Measurements from ENCODE around the gene CHIA.

CHIA gene

DNA sequence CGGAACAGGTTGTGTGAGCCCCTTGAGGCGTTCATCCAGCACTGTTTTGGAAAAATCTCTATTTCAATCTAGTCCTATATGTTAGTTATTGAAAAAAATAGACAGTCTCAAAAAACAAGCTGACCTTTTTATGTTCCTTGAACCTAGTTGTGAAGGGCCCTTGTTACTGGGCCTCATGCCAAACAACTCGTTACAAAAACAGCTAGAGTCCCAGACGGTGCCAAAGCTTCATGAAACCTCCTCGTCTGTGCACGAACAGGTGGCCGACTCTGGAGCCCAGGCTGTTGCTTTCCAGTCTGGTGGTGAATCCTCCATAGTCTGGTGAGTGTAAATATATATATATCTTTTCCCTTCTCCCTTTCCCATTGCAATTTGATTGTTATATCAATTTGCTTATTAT, at the start of gene CHIA:
TSS of gene CHIA (plus strand) at position 222 of the 400 bp plus-strand sequence. CDS start 19,617 bp downstream, outside the sequence.
- TF ChIP-seq, protein P1, sequence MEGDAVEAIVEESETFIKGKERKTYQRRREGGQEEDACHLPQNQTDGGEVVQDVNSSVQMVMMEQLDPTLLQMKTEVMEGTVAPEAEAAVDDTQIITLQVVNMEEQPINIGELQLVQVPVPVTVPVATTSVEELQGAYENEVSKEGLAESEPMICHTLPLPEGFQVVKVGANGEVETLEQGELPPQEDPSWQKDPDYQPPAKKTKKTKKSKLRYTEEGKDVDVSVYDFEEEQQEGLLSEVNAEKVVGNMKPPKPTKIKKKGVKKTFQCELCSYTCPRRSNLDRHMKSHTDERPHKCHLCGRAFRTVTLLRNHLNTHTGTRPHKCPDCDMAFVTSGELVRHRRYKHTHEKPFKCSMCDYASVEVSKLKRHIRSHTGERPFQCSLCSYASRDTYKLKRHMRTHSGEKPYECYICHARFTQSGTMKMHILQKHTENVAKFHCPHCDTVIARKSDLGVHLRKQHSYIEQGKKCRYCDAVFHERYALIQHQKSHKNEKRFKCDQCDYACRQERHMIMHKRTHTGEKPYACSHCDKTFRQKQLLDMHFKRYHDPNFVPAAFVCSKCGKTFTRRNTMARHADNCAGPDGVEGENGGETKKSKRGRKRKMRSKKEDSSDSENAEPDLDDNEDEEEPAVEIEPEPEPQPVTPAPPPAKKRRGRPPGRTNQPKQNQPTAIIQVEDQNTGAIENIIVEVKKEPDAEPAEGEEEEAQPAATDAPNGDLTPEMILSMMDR (conservative IDR thresholded peaks at IDR 0.05; ENCODE audit: low read depth, low read length): no peak
- DNase-seq (ENCODE audit: low read depth): peak; percentile 36
- no peak within 1 kb of the TSS for H3K4me3 ChIP-seq (ENCODE audit: low read depth, low read length)

DNA sequence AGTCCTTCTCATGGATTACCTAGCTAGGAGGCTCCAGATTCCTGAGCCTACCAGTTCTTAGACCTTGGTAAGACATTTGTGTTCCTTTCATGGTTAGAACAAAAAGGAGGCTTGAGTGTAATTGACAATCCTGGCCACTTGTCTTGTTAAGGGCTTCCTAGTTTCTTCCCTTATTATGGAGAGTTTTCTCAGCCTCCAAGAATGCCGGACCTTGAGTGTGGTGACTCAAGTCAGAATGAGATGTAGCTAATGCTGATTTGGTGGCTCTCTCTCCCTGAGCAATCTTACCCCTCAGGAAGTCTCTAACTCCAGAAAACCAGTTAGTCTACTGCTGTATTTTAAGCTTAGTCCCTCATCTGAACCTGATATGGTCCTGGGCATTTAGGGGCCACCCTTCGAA, 48.9 kb upstream of the CHIA start:
- TF ChIP-seq, protein P1 (conservative IDR thresholded peaks at IDR 0.05; ENCODE audit: low read depth, low read length): no peak
- DNase-seq (ENCODE audit: low read depth): no peak
- no peak overlapping the region for H3K4me3 ChIP-seq (ENCODE audit: low read depth, low read length)

DNA sequence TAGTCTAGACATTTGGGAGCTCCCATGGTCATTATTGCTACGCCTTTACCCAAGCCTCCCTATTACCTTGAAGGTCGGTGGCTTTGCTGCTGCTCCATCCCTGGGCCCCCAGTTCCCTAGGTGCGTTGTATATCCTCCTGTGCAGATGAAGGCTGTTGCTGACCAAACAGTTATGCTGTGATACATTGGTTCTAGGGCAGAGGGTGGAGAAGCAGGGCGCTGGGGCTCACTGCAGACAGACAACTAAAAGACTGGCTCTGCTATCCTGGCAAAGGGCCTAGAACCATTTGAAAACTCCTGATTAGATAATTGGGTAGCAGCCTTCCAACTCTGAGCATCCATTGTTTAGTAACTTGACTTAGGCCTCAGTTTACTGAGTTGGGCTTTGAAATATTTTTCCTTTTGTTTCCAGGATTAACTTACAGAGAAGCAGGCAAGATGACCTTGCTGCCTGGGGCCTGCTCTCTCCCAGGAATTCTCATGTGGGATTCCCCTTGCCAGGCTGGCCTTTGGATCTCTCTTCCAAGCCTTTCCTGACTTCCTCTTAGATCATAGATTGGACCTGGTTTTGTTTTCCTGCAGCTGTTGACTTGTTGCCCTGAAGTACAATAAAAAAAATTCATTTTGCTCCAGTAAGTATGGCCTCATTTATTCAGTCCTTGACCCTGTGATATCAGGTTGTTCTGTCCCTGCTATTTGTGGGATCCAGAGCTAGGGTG, 47.7 kb upstream of the CHIA start:
- no peak for DNase-seq (ENCODE audit: low read depth)
- H3K4me3 ChIP-seq (ENCODE audit: low read depth, low read length): no peak overlapping the region
- TF ChIP-seq, protein P1 (conservative IDR thresholded peaks at IDR 0.05; ENCODE audit: low read depth, low read length): no peak

DNA sequence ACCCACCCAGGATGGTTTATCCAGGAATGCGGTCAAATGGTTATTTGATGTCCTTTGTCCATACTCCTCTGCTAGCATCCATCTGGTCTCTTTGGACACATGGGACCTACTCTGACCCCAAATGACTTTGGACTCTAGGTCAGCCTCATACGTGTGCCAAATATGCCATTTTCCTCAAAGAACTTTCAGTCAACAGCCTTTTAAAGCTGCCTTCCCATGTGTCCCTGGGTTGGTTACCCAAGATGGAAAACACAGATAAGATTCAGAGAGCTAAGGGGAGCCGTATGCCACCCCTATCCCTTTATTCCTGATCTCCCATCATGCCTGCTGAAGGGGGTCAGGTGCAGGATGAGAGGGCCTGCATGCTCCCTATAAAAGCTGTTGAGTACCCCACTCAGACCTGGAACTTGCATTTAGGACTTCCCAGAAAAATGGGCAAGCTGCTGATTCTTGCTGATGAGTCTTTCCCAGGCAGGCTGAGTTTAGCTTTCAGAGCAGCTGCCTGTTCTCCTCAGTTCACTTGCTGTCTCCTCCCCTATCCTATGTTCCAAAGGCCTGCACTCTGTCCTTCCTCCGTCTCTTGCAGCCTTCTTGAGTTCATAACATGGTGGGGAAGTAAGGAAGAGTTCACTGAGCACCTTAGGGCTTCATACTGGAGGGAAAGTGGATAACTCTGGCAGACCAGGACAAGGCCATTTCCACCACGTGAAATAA, 43.4 kb upstream of the CHIA start:
- H3K4me3 ChIP-seq (ENCODE audit: low read depth, low read length): no peak overlapping the region
- TF ChIP-seq, protein P1 (conservative IDR thresholded peaks at IDR 0.05; ENCODE audit: low read depth, low read length): no peak
- no peak for DNase-seq (ENCODE audit: low read depth)

DNA sequence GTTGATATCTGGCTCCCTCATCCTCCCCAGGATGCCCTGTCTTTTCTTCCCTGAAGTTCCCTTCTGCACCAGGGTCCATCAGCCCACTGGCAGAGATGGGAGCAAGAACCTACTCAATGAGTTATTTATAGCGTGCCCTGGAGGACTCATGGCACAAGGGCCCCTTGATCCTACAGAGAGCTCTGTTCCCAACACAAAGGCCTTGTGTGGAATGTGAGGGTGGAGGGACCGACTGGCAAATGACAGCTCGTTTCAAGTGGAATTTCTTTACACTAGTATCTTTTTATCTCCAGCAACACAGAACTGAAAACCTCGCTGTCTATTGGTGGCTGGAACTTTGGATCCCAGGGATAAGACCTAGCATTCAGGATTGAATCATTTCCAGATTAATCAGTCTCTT, 40.7 kb upstream of the CHIA start:
- TF ChIP-seq, protein P1 (conservative IDR thresholded peaks at IDR 0.05; ENCODE audit: low read depth, low read length): no peak
- DNase-seq (ENCODE audit: low read depth): no peak
- H3K4me3 ChIP-seq (ENCODE audit: low read depth, low read length): no peak overlapping the region

DNA sequence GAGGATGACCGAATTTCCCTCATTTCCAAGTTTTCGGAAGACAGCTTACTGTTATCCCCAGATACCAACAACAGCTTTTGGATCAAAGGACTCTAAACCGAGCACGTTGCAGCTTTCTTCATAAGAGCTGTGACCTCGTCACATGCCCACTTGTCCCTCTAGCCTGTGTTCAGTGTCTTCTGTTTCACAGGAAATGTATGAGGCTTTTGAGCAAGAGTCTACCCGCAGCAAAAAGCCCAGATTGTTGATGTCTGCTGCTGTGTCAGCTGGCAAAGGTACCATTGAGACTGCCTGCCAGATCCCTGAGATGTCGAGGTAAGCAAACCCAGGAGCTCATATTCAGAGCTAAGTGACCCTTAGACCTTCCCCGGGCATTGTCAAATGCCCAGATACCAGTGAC, 39.1 kb upstream of the CHIA start:
- TF ChIP-seq, protein P1 (conservative IDR thresholded peaks at IDR 0.05; ENCODE audit: low read depth, low read length): no peak
- no peak overlapping the region for H3K4me3 ChIP-seq (ENCODE audit: low read depth, low read length)
- no peak for DNase-seq (ENCODE audit: low read depth)

All from choroid plexus epithelial cell (primary cell).